PC-3 (cell line): ENCODE data around the gene ACO1. TPM values are rescaled to one million over a fixed set of nuclear protein-coding genes. Genes with fewer than 3 reads are reported as not detected.

ENCODE experiments used
- ATAC-seq: fragments of 200-7000 bp; cut with Tn5 transposase; 2 replicates; pipeline ENCODE4 v1.9.1; 2020; ENCODE audit warnings: mild to moderate bottlenecking, moderate library complexity
- BruUV-seq: library from RNA; stranded (reverse); fragments of 400-500 nt; replicated peaks from 2 replicates; lab custom pipeline; 2021; lab: Mats Ljungman, UMichigan
- CTCF ChIA-PET: fragments of 300-600 bp; sonication (Branson Sonifier 250); formaldehyde crosslinking; loops from one replicate; lab custom pipeline; 2022; ENCODE audit warnings: antibody characterized with exemption; lab: Charles Lee
- POLR2A ChIA-PET: fragments of 300-600 bp; sonication (Branson Sonifier 250); formaldehyde crosslinking; loops from one replicate; lab custom pipeline; 2022; ENCODE audit warnings: antibody characterized with exemption; ENCODE audit not compliant: unreplicated experiment; lab: Charles Lee
- DNase-seq: peaks from one replicate; pipeline ENCODE4 v3.0.0-alpha.2; 2015
- H2AFZ ChIP-seq: fragments of 300-600 bp; sonication (generic); 2 replicates; pipeline ENCODE4 v1.6.0; 2016; ENCODE audit warnings: antibody characterized with exemption, low read length
- H3F3A ChIP-seq: fragments of 300-600 bp; sonication (generic); one replicate; pipeline ENCODE4 v1.6.0; 2017; ENCODE audit warnings: antibody characterized with exemption, low read length, control low read depth, mild to moderate bottlenecking; ENCODE audit not compliant: unreplicated experiment
- H3K27ac ChIP-seq: fragments of 300-600 bp; sonication (generic); 2 replicates; pipeline ENCODE4 v1.5.1; 2016; ENCODE audit warnings: mild to moderate bottlenecking, low read length
- H3K27me3 ChIP-seq: fragments of 300-600 bp; sonication (generic); 2 replicates; pipeline ENCODE4 v1.6.1; 2016; ENCODE audit warnings: low read length, mixed read lengths
- H3K36me3 ChIP-seq: fragments of 300-600 bp; sonication (generic); 2 replicates; pipeline ENCODE4 v1.6.1; 2016; ENCODE audit warnings: low read depth, mixed run types, low read length, mixed read lengths
- H3K4me1 ChIP-seq: fragments of 300-600 bp; sonication (generic); 2 replicates; pipeline ENCODE4 v1.5.1; 2016; ENCODE audit warnings: low read length; ENCODE audit not compliant: insufficient read depth
- H3K4me2 ChIP-seq: fragments of 300-600 bp; sonication (generic); 2 replicates; pipeline ENCODE4 v1.6.0; 2016; ENCODE audit warnings: low read length
- H3K4me3 ChIP-seq: fragments of 300-600 bp; sonication (generic); 2 replicates; pipeline ENCODE4 v1.5.1; 2016; ENCODE audit warnings: mild to moderate bottlenecking, low read length, mixed read lengths
- H3K79me2 ChIP-seq: fragments of 300-600 bp; sonication (generic); 2 replicates; pipeline ENCODE4 v1.6.1; 2017; ENCODE audit warnings: low read length, mixed read lengths
- H3K9ac ChIP-seq: fragments of 300-600 bp; sonication (generic); 2 replicates; pipeline ENCODE4 v1.6.0; 2016; ENCODE audit warnings: mild to moderate bottlenecking, low read length
- H3K9me2 ChIP-seq: fragments of 300-600 bp; sonication (generic); replicated peaks from 2 replicates; pipeline ENCODE4 v1.6.1; 2016; ENCODE audit warnings: mixed run types, low read length, mixed read lengths
- H3K9me3 ChIP-seq: fragments of 300-600 bp; sonication (generic); 2 replicates; pipeline ENCODE4 v1.6.1; 2016; ENCODE audit warnings: low read length, mixed read lengths
- H4K20me1 ChIP-seq: fragments of 300-600 bp; sonication (generic); 2 replicates; pipeline ENCODE4 v1.6.1; 2016; ENCODE audit warnings: low read length, mixed read lengths
- EZH2 ChIP-seq: fragments of 300-600 bp; sonication (generic); IDR thresholded peaks from one replicate; pipeline ENCODE4 v1.6.1; 2017; ENCODE audit warnings: antibody characterized with exemption, mild to moderate bottlenecking, low read length; ENCODE audit not compliant: unreplicated experiment
- EZH2phosphoT487 ChIP-seq: fragments of 300-600 bp; sonication (generic); IDR thresholded peaks from 2 replicates; pipeline ENCODE4 v1.6.1; 2018; ENCODE audit warnings: mild to moderate bottlenecking, antibody characterized with exemption, low read length, borderline replicate concordance
- intact Hi-C: fragments of 100-400 bp; cut with micrococcal nuclease; formaldehyde crosslinking; loops from 2 replicates; pipeline ENCODE4 v1.9.0; 2023
- total RNA-seq: library from RNA; depleted of rRNA; stranded (reverse); fragments of >200 nt; gene quantifications from 2 replicates; pipeline ENCODE4 v1.2.3, GENCODE V29; 2014
- TF ChIP-seq, protein P1 (sequence below): fragments of 300-600 bp; sonication (generic); conservative IDR thresholded peaks from 2 replicates; pipeline ENCODE4 v1.5.1; 2017; ENCODE audit warnings: antibody characterized with exemption, low read depth, mild to moderate bottlenecking, low read length

Gene ACO1
- total RNA-seq, 1 experiment from 2014 or later = 26.0 TPM

DNA sequence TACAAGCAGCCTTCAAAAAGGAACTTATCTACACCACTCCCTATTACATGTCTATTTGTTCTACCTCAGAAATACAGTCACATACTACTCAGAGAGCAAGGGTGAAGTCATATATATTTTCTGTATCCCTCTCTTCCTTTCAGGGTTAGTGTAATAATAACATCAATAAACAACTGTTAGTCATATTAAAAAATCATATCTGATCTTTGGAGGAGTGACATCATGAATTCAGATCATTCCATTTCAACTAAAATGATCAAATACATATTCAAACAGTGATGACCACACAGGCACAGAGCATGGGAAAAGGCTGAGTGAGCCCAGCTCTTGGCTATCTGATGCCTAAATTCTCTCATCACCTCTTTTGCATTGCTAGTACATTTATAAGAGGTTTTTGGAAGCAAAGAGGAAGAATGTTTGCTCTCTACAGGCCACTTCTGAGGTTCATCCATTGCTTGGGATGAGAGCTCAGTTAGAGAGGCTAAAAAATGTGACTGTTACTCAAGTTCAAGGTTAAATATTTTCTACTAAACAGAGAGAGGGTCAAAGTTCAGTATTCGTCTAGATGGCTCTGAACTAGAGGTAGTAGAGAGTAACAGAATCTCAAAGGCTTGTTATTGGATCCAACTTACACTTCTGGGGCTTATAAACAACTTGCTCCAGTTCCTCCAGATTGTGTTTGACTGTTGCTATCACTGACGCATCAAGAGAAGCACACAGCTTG is 102.6 kb downstream of the ACO1 start:
- CTCF ChIA-PET = no interaction called here

DNA sequence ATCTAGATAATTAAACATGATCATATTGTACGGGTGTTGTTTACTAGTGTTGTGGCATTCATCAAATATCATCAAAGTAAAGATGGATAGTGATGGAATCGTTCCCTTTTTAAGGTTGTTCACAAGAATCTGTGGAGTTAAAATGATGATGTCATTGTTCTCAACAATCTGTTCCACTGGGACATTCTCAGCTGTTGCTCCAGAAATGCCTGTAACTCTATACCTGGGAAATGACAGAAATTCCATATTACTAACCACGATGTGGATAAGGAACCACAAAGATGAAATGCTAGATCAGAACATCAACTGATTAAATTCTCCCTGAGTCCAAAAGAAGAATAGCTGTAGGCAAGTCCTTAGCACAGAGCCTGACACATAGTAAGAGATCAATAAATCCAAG is 103.5 kb downstream of the ACO1 start:
- no peak overlapping the region for H3K4me3 ChIP-seq
- no peaks in the 10 kb centered on the region for H4K20me1 ChIP-seq
- BruUV-seq = no TSS peak
- H3K9me2 ChIP-seq = no peaks in the 10 kb centered on the region
- no peak overlapping the region for H2AFZ ChIP-seq
- H3K79me2 ChIP-seq = no peaks in the 10 kb centered on the region
- H3K9me3 ChIP-seq = no peaks in the 10 kb centered on the region
- H3K27ac ChIP-seq = no peak overlapping the region
- ChIA-PET POLR2A (no interaction called here), CTCF (no interaction called here)
- ATAC-seq (no peak), DNase-seq (no peak)
- H3K4me2 ChIP-seq = no peak overlapping the region
- H3K27me3 ChIP-seq = no peaks in the 10 kb centered on the region
- TF ChIP-seq EZH2phosphoT487 (no peak), EZH2 (no peak)
- TF ChIP-seq, protein P1, sequence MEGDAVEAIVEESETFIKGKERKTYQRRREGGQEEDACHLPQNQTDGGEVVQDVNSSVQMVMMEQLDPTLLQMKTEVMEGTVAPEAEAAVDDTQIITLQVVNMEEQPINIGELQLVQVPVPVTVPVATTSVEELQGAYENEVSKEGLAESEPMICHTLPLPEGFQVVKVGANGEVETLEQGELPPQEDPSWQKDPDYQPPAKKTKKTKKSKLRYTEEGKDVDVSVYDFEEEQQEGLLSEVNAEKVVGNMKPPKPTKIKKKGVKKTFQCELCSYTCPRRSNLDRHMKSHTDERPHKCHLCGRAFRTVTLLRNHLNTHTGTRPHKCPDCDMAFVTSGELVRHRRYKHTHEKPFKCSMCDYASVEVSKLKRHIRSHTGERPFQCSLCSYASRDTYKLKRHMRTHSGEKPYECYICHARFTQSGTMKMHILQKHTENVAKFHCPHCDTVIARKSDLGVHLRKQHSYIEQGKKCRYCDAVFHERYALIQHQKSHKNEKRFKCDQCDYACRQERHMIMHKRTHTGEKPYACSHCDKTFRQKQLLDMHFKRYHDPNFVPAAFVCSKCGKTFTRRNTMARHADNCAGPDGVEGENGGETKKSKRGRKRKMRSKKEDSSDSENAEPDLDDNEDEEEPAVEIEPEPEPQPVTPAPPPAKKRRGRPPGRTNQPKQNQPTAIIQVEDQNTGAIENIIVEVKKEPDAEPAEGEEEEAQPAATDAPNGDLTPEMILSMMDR = no peak
- no peaks in the 10 kb centered on the region for H3K4me1 ChIP-seq
- peaks cover 6% of the 10 kb centered on the region; the same call in 1 of the 2 replicates for H3K36me3 ChIP-seq
- no peak overlapping the region for H3K9ac ChIP-seq
- no peaks in the 10 kb centered on the region for H3F3A ChIP-seq
- intact Hi-C loops = no loop called here

More for the DNA sequence above, 102.6 kb downstream of the ACO1 start:
- H3K9me3 ChIP-seq = no peaks in the 10 kb centered on the region
- peaks cover 6% of the 10 kb centered on the region; the same call in 1 of the 2 replicates for H3K36me3 ChIP-seq
- no peaks in the 10 kb centered on the region for H3K4me1 ChIP-seq
- TF ChIP-seq, protein P1 = no peak
- no peak for TF ChIP-seq EZH2
- no peak for TF ChIP-seq EZH2phosphoT487
- H3K4me3 ChIP-seq = no peak overlapping the region
- POLR2A ChIA-PET = no interaction called here
- H3K27ac ChIP-seq = peak overlapping the region; percentile 23; the same call in 1 of the 2 replicates
- H2AFZ ChIP-seq = no peak overlapping the region
- DNase-seq (no peak), ATAC-seq (no peak)
- no peaks in the 10 kb centered on the region for H3F3A ChIP-seq
- H3K9ac ChIP-seq = no peak overlapping the region
- H3K79me2 ChIP-seq = no peaks in the 10 kb centered on the region
- no peak overlapping the region for H3K4me2 ChIP-seq
- H4K20me1 ChIP-seq = no peaks in the 10 kb centered on the region
- no peaks in the 10 kb centered on the region for H3K9me2 ChIP-seq
- no peaks in the 10 kb centered on the region for H3K27me3 ChIP-seq
- no TSS peak for BruUV-seq
- intact Hi-C loops = no loop called here

DNA sequence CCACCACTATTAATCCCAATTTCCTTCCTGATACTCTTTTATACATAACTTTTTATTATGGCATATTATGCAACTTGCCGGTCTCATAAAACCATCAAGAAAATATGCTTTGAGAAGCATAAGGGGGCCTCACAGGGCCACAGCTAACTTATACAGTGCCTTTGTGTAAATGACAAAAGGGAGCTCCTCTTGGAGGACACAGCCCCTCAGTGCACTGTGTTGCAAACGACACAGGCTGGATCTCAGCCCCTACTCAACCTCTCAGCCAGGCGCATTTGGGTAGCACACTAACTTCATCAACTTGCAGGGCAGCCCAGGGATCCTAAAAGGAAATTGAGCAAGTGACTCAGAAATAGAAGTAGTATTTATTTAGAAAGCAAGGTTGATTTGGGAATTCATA is 106.2 kb downstream of the ACO1 start:
- intact Hi-C loops = no loop called here
- Histone ChIP-seq H2AFZ (no peak overlapping the region), H3K4me3 (no peak overlapping the region), H3K4me2 (no peak overlapping the region), H3K4me1 (no peaks in the 10 kb centered on the region), H3K36me3 (peaks cover 6% of the 10 kb centered on the region; the same call in 1 of the 2 replicates), H3F3A (no peaks in the 10 kb centered on the region), H4K20me1 (no peaks in the 10 kb centered on the region), H3K9me3 (no peaks in the 10 kb centered on the region), H3K27ac (no peak overlapping the region), H3K27me3 (no peaks in the 10 kb centered on the region), H3K9ac (no peak overlapping the region), H3K9me2 (no peaks in the 10 kb centered on the region), H3K79me2 (no peaks in the 10 kb centered on the region)
- POLR2A ChIA-PET = no interaction called here
- no peak for ATAC-seq
- no TSS peak for BruUV-seq
- CTCF ChIA-PET = no interaction called here
- no peak for DNase-seq
- TF ChIP-seq EZH2phosphoT487 (no peak), EZH2 (no peak)
- TF ChIP-seq, protein P1 = no peak
